LNCaP clone FGC (cell line): ENCODE data around the gene LHX3.

Experiments used
- DNase-seq: peaks from one replicate; pipeline ENCODE4 v3.0.0-alpha.2; 2011; ENCODE audit warnings: low read depth
- H3K4me3 ChIP-seq: 2 replicates; pipeline ENCODE4 v1.5.1; 2011; ENCODE audit warnings: mild to moderate bottlenecking, low read depth, low read length, control low read depth
- CTCF ChIP-seq: IDR thresholded peaks from 2 replicates; pipeline ENCODE4 v1.5.1; 2012; ENCODE audit warnings: mild to moderate bottlenecking; ENCODE audit not compliant: control insufficient read depth, insufficient read depth; ENCODE audit errors: extremely low read depth

LHX3 gene

GRCh38 chr9:136147890-136148714, 56.8 kb downstream of the LHX3 start:
- no peak overlapping the region for H3K4me3 ChIP-seq
- DNase-seq, result no peak
- no peak for TF ChIP-seq CTCF

- no peak for DNase-seq
- no peak overlapping the region for H3K4me3 ChIP-seq
- TF ChIP-seq CTCF, result no peak
These were observed 57.7 kb downstream of the LHX3 start for GRCh38 chr9:136147038-136147889.
